ENCODE data around the gene KRT12.

KRT12 gene

DNA sequence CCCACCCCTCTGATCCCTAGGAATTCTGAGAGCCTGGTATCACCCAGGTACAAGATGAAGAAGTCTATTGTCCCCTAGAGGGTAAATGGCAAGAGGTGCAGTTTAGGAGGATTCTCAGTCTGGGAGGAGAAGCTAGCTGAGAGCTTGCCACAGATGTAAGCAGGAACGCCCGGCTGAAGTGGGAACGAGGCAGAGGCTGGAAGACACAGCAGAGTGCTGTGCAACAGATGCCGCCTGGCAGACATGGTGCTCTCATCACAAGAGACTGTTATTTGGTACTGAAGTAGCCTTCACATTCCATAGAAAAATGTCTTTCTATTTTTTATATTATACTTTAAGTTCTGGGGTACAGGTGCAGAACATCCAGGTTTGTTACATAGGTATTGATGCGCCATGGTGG lies 38.3 kb upstream of the KRT12 start:
- TF ChIP-seq, protein P1, sequence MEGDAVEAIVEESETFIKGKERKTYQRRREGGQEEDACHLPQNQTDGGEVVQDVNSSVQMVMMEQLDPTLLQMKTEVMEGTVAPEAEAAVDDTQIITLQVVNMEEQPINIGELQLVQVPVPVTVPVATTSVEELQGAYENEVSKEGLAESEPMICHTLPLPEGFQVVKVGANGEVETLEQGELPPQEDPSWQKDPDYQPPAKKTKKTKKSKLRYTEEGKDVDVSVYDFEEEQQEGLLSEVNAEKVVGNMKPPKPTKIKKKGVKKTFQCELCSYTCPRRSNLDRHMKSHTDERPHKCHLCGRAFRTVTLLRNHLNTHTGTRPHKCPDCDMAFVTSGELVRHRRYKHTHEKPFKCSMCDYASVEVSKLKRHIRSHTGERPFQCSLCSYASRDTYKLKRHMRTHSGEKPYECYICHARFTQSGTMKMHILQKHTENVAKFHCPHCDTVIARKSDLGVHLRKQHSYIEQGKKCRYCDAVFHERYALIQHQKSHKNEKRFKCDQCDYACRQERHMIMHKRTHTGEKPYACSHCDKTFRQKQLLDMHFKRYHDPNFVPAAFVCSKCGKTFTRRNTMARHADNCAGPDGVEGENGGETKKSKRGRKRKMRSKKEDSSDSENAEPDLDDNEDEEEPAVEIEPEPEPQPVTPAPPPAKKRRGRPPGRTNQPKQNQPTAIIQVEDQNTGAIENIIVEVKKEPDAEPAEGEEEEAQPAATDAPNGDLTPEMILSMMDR (IDR thresholded peaks at IDR 0.05): no peak
- Histone ChIP-seq H3K36me3 (no peaks in the 10 kb centered on the region), H3K27me3 (peaks cover 34% of the 10 kb centered on the region), H3K9me3 (no peaks in the 10 kb centered on the region), H3K4me3 (ENCODE audit: low read depth in 1 of 2, low read length in 1 of 2) (no peak overlapping the region), H3K27ac (no peak overlapping the region), H3K4me1 (ENCODE audit: control insufficient read depth in 1 of 2, insufficient read depth in 1 of 2, low read depth in 1 of 2, low read length in 1 of 2) (peaks cover 13 to 17% of the 10 kb centered on the region in 2 experiments)

DNA sequence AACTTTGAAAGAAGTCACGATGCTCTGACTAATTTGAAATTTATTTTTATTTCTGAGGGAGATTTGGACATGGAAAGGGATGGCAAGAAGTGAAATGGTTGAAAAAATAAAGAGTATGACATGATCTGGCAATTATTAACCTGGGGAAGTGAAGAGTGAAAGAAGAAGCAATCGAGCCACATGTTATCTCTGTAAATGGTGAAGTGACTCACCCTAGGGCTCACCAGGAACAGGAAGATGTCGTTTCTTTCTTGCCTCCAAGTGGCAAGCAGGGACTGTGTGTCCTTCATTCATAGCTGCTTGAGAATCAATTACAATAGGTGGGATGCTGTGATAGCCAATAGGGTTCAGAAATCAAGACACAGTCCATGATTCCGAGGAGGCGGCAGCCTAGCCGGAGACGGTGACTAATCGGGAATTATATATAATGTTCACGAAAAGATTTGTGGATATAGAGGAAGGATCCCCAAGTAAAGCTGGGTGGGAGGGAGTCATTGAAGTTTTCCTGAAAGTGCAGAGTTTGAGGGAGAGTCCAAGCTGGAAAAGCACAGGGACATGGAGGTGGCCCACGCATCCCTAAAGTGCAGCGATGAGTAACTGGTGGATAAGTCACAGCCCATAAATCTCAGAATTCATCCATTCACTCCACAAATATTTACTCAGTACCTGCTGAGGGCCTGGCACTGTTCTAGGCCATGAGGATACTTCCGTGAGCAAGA lies 36.3 kb upstream of the KRT12 start:
- no peaks in the 10 kb centered on the region for H3K4me1 ChIP-seq (ENCODE audit: control insufficient read depth in 1 of 2, insufficient read depth in 1 of 2, low read depth in 1 of 2, low read length in 1 of 2)
- H3K4me3 ChIP-seq (ENCODE audit: low read depth in 1 of 2, low read length in 1 of 2): no peak overlapping the region
- no peaks in the 10 kb centered on the region for H3K9me3 ChIP-seq
- TF ChIP-seq, protein P1 (IDR thresholded peaks at IDR 0.05): no peak
- no peak overlapping the region for H3K27ac ChIP-seq
- H3K27me3 ChIP-seq: peaks cover 42% of the 10 kb centered on the region
- H3K36me3 ChIP-seq: no peaks in the 10 kb centered on the region

DNA sequence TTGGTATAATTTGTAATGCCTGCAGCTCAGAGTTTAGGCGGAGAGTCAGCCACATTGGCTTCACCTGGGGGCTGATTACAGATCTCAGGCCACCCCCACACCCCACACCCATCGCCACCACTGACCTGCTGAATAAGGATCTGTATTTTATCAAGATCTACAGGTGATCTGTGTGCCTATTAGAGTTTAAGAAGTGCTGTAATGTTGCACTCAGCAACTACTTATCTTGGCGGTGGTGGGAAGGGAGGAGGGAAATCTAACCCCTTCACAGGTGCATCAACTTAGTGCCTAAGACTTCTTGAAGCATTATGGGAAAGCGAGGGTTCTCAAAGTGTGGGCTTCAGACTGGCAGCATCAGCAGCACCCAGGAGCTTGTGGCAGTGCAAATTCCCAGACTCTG lies 35.5 kb upstream of the KRT12 start:
- H3K27me3 ChIP-seq: peaks cover 43% of the 10 kb centered on the region
- no peaks in the 10 kb centered on the region for H3K9me3 ChIP-seq
- H3K27ac ChIP-seq: no peak overlapping the region
- H3K4me3 ChIP-seq (ENCODE audit: low read depth in 1 of 2, low read length in 1 of 2): no peak overlapping the region
- no peaks in the 10 kb centered on the region for H3K4me1 ChIP-seq (ENCODE audit: control insufficient read depth in 1 of 2, insufficient read depth in 1 of 2, low read depth in 1 of 2, low read length in 1 of 2)
- TF ChIP-seq, protein P1 (IDR thresholded peaks at IDR 0.05): no peak
- H3K36me3 ChIP-seq: no peaks in the 10 kb centered on the region

DNA sequence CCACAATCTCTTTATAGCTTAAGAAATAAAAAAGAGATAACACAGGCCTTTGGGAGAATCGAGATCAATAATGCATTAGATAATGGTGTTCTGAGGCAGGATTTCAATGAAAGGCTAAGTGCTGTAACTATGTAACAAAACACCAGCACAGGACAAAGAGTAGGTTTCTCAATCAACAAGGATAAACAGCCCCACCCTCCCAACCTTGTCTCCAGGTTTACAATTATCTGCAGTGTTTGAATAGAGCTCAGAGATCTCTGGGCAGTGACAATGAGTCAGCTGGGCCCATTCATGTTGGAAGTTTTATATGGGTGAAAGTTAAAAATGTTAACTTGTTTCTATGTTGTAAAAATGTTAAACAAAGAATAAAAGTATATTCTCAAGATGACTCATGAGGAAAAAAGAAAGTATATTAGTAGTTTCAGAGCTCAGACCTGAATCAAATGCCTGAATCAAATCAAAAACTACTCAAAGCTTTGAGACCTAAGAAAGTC lies 35.0 kb upstream of the KRT12 start:
- H3K27ac ChIP-seq: no peak overlapping the region
- H3K4me3 ChIP-seq (ENCODE audit: low read depth in 1 of 2, low read length in 1 of 2): no peak overlapping the region
- H3K36me3 ChIP-seq: no peaks in the 10 kb centered on the region
- TF ChIP-seq, protein P1 (IDR thresholded peaks at IDR 0.05): no peak
- H3K9me3 ChIP-seq: no peaks in the 10 kb centered on the region
- H3K4me1 ChIP-seq (ENCODE audit: control insufficient read depth in 1 of 2, insufficient read depth in 1 of 2, low read depth in 1 of 2, low read length in 1 of 2): no peaks in the 10 kb centered on the region
- H3K27me3 ChIP-seq: peaks cover 43% of the 10 kb centered on the region

DNA sequence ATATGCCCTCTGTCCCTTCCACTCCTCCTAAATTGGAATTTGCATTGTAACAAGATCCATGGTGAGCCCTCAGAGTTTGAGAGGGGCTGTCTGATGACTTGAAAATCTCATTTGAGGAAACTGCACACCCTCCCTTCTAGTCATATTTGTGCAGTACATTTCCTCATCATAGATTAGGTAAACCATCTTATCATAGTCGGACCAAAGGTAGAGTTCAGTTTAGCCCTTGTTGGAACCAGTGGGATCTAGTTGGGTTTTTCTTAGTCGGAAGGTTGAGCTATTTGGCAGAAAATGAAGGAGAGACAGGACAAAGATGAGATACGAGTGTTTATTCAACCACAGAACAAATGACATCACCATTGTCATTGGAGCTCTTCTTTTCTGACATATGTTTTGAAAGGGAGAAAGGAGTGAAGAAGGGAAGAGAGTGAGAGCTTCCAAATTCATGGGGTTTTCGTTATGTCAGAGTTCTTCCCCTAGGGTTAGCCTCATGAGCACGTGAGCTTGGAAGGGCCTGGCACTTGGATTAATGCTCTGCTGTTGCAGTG lies 33.9 kb upstream of the KRT12 start:
- no peaks in the 10 kb centered on the region for H3K9me3 ChIP-seq
- H3K4me1 ChIP-seq (ENCODE audit: control insufficient read depth in 1 of 2, insufficient read depth in 1 of 2, low read depth in 1 of 2, low read length in 1 of 2): no peaks in the 10 kb centered on the region
- TF ChIP-seq, protein P1 (IDR thresholded peaks at IDR 0.05): no peak
- H3K36me3 ChIP-seq: no peaks in the 10 kb centered on the region
- H3K4me3 ChIP-seq (ENCODE audit: low read depth in 1 of 2, low read length in 1 of 2): no peak overlapping the region
- H3K27ac ChIP-seq: no peak overlapping the region
- peaks cover 34% of the 10 kb centered on the region for H3K27me3 ChIP-seq

Measured in neutrophil (primary cell).